ENCODE results near the gene ABCB11. TPM values are rescaled to one million over a fixed set of nuclear protein-coding genes. Genes with fewer than 3 reads are reported as not detected.

Gene ABCB11
- total RNA-seq, 1 experiment from 2014 or later = 0.05 TPM

DNA sequence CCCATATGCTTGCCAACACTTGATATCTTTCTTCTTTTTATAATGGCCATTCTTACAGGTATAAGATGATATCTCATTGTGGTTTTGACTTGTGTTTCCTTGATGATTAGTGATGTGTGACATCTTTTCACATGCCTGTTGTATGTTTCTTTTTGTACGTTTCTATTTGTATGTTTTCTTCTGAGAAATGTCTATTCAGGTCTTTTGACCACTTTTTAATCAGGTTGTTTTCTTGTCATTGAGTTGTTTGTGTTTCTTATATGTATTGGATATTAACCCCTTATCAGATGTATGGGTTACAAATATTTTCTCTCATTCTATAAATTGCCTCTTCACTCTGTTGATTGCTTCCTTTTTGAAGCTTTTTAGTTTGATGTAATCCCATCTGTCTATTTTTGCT, 42.4 kb downstream of the ABCB11 start:
- H3K9me3 ChIP-seq (ENCODE audit: control insufficient read depth, insufficient read depth, low read depth, low read length) = no peaks in the 10 kb centered on the region
- ATAC-seq = no peak
- in situ Hi-C loops (cut with HindIII; ENCODE audit: low pct_unique_long_range_greater_than_20kb, low sequenced_read_pairs) = no loop called here

DNA sequence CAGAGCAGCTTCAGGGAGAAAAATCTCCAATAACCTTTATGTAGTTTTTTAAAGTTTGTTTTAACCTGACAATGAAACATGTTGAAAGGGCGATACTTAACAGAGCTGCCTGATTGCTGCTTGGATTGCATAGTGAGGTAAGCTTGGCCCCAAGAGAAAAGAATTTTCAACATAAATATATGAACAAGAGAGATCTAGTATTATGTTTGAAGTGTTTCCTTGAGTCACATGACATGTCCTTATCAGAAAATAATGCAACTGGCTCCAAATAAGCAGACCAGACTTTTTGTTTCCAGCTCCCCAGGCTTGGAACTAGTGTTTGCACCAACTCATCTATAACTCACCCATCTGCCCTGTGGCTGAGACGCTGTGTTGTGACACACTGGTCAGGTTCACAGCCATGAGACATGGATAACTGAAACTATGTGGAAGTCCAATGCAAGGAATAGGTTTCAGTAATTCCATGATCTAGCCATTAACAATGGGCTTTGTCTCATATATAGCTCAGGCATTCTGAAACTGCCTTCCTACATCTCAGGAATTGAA, 44.7 kb downstream of the ABCB11 start:
- H3K27me3 ChIP-seq (ENCODE audit: control insufficient read depth, insufficient read depth, low read length) = no peaks in the 10 kb centered on the region; the same call in 1 of the 2 replicates
- no peaks in the 10 kb centered on the region for H3K4me1 ChIP-seq (ENCODE audit: control insufficient read depth, insufficient read depth, low read length)
- DNase-seq (ENCODE audit: low read depth, low spot score) (no peak), ATAC-seq (no peak)
- TF ChIP-seq, protein P1, sequence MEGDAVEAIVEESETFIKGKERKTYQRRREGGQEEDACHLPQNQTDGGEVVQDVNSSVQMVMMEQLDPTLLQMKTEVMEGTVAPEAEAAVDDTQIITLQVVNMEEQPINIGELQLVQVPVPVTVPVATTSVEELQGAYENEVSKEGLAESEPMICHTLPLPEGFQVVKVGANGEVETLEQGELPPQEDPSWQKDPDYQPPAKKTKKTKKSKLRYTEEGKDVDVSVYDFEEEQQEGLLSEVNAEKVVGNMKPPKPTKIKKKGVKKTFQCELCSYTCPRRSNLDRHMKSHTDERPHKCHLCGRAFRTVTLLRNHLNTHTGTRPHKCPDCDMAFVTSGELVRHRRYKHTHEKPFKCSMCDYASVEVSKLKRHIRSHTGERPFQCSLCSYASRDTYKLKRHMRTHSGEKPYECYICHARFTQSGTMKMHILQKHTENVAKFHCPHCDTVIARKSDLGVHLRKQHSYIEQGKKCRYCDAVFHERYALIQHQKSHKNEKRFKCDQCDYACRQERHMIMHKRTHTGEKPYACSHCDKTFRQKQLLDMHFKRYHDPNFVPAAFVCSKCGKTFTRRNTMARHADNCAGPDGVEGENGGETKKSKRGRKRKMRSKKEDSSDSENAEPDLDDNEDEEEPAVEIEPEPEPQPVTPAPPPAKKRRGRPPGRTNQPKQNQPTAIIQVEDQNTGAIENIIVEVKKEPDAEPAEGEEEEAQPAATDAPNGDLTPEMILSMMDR (IDR thresholded peaks at IDR 0.05) = no peak
- TF ChIP-seq, protein P2, sequence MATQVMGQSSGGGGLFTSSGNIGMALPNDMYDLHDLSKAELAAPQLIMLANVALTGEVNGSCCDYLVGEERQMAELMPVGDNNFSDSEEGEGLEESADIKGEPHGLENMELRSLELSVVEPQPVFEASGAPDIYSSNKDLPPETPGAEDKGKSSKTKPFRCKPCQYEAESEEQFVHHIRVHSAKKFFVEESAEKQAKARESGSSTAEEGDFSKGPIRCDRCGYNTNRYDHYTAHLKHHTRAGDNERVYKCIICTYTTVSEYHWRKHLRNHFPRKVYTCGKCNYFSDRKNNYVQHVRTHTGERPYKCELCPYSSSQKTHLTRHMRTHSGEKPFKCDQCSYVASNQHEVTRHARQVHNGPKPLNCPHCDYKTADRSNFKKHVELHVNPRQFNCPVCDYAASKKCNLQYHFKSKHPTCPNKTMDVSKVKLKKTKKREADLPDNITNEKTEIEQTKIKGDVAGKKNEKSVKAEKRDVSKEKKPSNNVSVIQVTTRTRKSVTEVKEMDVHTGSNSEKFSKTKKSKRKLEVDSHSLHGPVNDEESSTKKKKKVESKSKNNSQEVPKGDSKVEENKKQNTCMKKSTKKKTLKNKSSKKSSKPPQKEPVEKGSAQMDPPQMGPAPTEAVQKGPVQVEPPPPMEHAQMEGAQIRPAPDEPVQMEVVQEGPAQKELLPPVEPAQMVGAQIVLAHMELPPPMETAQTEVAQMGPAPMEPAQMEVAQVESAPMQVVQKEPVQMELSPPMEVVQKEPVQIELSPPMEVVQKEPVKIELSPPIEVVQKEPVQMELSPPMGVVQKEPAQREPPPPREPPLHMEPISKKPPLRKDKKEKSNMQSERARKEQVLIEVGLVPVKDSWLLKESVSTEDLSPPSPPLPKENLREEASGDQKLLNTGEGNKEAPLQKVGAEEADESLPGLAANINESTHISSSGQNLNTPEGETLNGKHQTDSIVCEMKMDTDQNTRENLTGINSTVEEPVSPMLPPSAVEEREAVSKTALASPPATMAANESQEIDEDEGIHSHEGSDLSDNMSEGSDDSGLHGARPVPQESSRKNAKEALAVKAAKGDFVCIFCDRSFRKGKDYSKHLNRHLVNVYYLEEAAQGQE (IDR thresholded peaks at IDR 0.05; ENCODE audit: insufficient read depth in 1 of 2, low read depth in 2 of 2, low read length in 1 of 2) = no peak
- no peak for TF ChIP-seq POLR2AphosphoS5 (IDR thresholded peaks at IDR 0.05; ENCODE audit: low read depth, low read length)
- BruUV-seq (replicated peaks) = no TSS peak
- in situ Hi-C loops (cut with HindIII; ENCODE audit: low pct_unique_long_range_greater_than_20kb, low sequenced_read_pairs) (no loop called here), intact Hi-C loops (cut with micrococcal nuclease; ENCODE audit: unreplicated experiment) (no loop called here)
- H3K9me3 ChIP-seq (ENCODE audit: control insufficient read depth, insufficient read depth, low read depth, low read length) = no peaks in the 10 kb centered on the region
- H3K36me3 ChIP-seq (ENCODE audit: control insufficient read depth, insufficient read depth, low read length) = no peaks in the 10 kb centered on the region
- H3K27ac ChIP-seq (ENCODE audit: low read length) = no peak overlapping the region
- ChIA-PET CTCF (no interaction called here), POLR2A (no interaction called here)
- no peak overlapping the region for H3K4me3 ChIP-seq (ENCODE audit: low read depth in 2 of 2, low read length in 2 of 2)

More for the DNA sequence above, 42.4 kb downstream of the ABCB11 start:
- CTCF ChIA-PET = no interaction called here
- intact Hi-C loops (cut with micrococcal nuclease; ENCODE audit: unreplicated experiment) = no loop called here
- no peaks in the 10 kb centered on the region; the same call in 1 of the 2 replicates for H3K27me3 ChIP-seq (ENCODE audit: control insufficient read depth, insufficient read depth, low read length)
- H3K36me3 ChIP-seq (ENCODE audit: control insufficient read depth, insufficient read depth, low read length) = no peaks in the 10 kb centered on the region
- POLR2A ChIA-PET = no interaction called here
- H3K27ac ChIP-seq (ENCODE audit: low read length) = no peak overlapping the region
- BruUV-seq (replicated peaks) = no TSS peak
- H3K4me1 ChIP-seq (ENCODE audit: control insufficient read depth, insufficient read depth, low read length) = no peaks in the 10 kb centered on the region
- TF ChIP-seq, protein P1 (IDR thresholded peaks at IDR 0.05) = no peak
- TF ChIP-seq, protein P2 (IDR thresholded peaks at IDR 0.05; ENCODE audit: insufficient read depth in 1 of 2, low read depth in 2 of 2, low read length in 1 of 2) = no peak
- no peak for TF ChIP-seq TCF7L2 (IDR thresholded peaks at IDR 0.05; ENCODE audit: low read depth, low read length)
- TF ChIP-seq POLR2AphosphoS5 (IDR thresholded peaks at IDR 0.05; ENCODE audit: low read depth, low read length) = no peak
- no peak for TF ChIP-seq SIN3A (IDR thresholded peaks at IDR 0.05; ENCODE audit: borderline replicate concordance, insufficient read depth, low read depth, low read length)
- H3K4me3 ChIP-seq (ENCODE audit: low read depth in 2 of 2, low read length in 2 of 2) = no peak overlapping the region
- DNase-seq (ENCODE audit: low read depth, low spot score) = no peak
